ENCODE data around the gene SLC35F6. TPM values are rescaled to one million over a fixed set of nuclear protein-coding genes. Genes with fewer than 3 reads are reported as not detected.

SLC35F6 gene
- total RNA-seq, 1 donor from 2014 or later: 14.2 TPM

DNA sequence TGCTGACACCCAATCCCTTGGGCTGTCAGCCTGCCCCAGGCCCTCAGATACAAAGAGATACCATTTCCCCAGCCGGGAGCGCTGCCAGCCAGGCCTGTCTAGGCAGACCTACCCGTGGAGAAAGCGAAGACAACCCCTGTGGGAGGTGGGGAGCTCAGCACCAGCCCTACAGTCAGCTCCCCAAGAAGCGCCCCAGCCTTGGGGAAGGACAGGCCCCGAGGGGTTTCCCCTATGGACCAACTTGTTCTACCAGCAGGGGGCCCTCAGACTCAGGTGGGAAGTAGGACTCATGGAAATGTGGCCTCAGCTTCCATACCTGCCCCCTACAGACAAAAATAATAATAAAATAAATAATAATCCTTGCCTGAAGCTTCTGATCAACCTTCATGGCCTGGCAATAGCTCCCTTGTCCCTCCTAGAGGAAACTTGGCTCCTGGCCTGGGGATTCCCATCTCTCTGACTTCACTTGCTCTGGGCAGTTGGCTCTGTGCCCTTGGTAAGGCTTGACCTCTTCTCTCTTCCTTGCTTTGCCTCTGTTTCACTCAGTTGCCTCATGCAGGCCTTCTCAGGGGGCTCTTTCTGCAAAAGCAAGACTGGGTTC, 7.0 kb downstream of the SLC35F6 start:
- Mint-ChIP-seq H3K4me3 (no peak overlapping the region), H3K9me3 (no peaks in the 10 kb centered on the region), H3K27ac (no peak overlapping the region), H3K4me1 (peaks cover 11% of the 10 kb centered on the region), H3K36me3 (ENCODE audit: low read depth) (peaks cover 34% of the 10 kb centered on the region), H3K27me3 (no peaks in the 10 kb centered on the region)
- ATAC-seq (ENCODE audit: low read depth): peak; percentile 31
- POLR2A ChIA-PET: no interaction called here
- intact Hi-C loops (cut with micrococcal nuclease): no loop called here
- TF ChIP-seq, protein P1, sequence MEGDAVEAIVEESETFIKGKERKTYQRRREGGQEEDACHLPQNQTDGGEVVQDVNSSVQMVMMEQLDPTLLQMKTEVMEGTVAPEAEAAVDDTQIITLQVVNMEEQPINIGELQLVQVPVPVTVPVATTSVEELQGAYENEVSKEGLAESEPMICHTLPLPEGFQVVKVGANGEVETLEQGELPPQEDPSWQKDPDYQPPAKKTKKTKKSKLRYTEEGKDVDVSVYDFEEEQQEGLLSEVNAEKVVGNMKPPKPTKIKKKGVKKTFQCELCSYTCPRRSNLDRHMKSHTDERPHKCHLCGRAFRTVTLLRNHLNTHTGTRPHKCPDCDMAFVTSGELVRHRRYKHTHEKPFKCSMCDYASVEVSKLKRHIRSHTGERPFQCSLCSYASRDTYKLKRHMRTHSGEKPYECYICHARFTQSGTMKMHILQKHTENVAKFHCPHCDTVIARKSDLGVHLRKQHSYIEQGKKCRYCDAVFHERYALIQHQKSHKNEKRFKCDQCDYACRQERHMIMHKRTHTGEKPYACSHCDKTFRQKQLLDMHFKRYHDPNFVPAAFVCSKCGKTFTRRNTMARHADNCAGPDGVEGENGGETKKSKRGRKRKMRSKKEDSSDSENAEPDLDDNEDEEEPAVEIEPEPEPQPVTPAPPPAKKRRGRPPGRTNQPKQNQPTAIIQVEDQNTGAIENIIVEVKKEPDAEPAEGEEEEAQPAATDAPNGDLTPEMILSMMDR (IDR thresholded peaks at IDR 0.05): no peak
- CTCF ChIA-PET: no interaction called here
- DNase-seq: no peak

DNA sequence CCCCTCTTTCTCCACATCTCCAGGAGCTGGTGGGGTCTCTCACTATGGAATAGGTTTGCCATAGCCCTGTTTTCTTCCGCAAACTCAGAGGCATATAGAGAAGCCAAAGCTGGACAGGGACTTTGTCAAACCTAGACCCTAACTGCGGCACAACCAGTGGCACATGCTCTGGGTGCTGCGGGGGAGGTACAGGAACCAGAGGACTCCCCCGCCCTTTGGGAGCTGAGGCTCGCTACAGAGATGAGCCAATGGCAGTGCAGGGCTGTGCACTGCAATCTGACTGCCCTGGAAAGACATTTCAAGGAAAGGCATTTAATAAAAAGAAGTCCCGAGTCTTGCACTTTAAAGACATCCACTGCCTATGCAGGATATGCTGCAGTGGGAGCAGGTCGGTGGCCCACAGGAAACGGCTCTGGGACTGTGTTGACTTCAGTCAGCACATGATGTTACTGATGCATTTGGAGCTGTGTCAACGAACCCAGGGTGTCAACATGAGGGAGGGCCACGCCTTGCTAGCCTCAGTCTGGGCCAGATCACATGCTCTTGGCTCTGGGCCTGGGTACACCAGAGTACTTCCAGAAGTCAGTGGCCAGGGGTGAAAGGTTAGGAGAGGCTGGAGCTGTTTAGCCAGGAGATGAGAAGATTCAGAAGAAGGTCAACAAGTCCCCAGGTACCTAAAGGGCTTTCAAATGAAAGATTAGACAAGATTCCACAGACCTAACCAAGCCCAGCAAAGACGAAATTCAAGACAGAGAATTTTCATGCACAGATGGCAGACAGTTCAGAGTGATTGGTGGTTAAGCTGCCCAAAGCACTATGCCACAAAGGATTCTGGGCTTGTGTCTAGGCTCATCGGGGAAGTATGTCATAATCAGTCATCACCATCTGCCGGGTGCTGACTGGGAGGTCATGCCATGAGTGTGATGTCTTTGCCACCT, 8.2 kb downstream of the SLC35F6 start:
- Mint-ChIP-seq H3K4me3 (no peak overlapping the region), H3K27ac (no peak overlapping the region), H3K27me3 (no peaks in the 10 kb centered on the region), H3K9me3 (no peaks in the 10 kb centered on the region), H3K36me3 (ENCODE audit: low read depth) (peaks cover 47% of the 10 kb centered on the region), H3K4me1 (peaks cover 10% of the 10 kb centered on the region)
- TF ChIP-seq, protein P1 (IDR thresholded peaks at IDR 0.05): no peak
- DNase-seq (no peak), ATAC-seq (ENCODE audit: low read depth) (no peak)
- POLR2A ChIA-PET: interaction anchor here (0.7 kb wide), 2 partner anchors 303 to 801 kb away, joined by 4 to 6 read pairs; no protein-coding TSS in a partner anchor
- intact Hi-C loops (cut with micrococcal nuclease): no loop called here
- CTCF ChIA-PET: no interaction called here

DNA sequence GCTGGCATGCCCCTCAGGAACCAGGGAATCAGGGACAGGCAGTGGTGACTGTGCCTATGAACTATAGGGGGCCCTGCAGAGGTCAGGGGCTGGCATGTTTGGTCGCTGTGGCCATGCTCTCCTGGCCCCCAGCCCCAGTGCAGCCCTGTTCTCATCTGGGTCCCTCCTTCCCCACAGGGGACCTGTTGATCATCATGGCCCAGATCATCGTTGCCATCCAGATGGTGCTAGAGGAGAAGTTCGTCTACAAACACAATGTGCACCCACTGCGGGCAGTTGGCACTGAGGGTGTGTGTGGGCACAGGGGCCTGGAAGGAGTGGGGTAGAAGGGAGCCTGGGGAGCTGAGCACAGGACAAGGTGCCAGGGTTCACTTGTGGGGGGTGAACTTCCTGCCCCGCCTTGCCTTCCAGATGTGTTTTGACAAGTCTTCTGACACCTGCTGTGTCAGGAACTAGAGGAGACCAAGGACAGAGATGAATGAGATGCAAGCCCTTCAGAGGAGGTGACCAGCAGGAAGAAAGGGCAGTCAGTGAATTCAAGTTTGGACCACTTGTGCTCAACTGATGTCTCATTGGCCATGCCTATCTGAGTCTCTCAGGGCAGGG, 12.2 kb downstream of the SLC35F6 start:
- DNase-seq (no peak), ATAC-seq (ENCODE audit: low read depth) (no peak)
- Mint-ChIP-seq H3K4me1 (peaks cover 5% of the 10 kb centered on the region), H3K9me3 (no peaks in the 10 kb centered on the region), H3K36me3 (ENCODE audit: low read depth) (peaks cover 71% of the 10 kb centered on the region), H3K27ac (no peak overlapping the region), H3K27me3 (no peaks in the 10 kb centered on the region), H3K4me3 (no peak overlapping the region)
- intact Hi-C loops (cut with micrococcal nuclease): no loop called here
- CTCF ChIA-PET: no interaction called here
- TF ChIP-seq, protein P1 (IDR thresholded peaks at IDR 0.05): no peak
- POLR2A ChIA-PET: interaction anchor here (2.0 kb wide), 1 partner anchor 9 kb away, joined by 4 read pairs; the partner anchor contains the start of gene CENPA

DNA sequence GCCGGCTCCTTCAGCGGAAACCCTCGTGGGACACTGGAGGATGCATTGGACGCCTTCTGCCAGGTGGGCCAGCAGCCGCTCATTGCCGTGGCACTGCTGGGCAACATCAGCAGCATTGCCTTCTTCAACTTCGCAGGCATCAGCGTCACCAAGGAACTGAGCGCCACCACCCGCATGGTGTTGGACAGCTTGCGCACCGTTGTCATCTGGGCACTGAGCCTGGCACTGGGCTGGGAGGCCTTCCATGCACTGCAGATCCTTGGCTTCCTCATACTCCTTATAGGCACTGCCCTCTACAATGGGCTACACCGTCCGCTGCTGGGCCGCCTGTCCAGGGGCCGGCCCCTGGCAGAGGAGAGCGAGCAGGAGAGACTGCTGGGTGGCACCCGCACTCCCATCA, 14.0 kb downstream of the SLC35F6 start:
- Mint-ChIP-seq H3K27ac (no peak overlapping the region), H3K36me3 (ENCODE audit: low read depth) (peaks cover 64% of the 10 kb centered on the region), H3K4me1 (no peaks in the 10 kb centered on the region), H3K27me3 (no peaks in the 10 kb centered on the region), H3K4me3 (no peak overlapping the region), H3K9me3 (no peaks in the 10 kb centered on the region)
- DNase-seq (no peak), ATAC-seq (ENCODE audit: low read depth) (no peak)
- ChIA-PET POLR2A (no interaction called here), CTCF (no interaction called here)
- TF ChIP-seq, protein P1 (IDR thresholded peaks at IDR 0.05): no peak
- intact Hi-C loops (cut with micrococcal nuclease): no loop called here

DNA sequence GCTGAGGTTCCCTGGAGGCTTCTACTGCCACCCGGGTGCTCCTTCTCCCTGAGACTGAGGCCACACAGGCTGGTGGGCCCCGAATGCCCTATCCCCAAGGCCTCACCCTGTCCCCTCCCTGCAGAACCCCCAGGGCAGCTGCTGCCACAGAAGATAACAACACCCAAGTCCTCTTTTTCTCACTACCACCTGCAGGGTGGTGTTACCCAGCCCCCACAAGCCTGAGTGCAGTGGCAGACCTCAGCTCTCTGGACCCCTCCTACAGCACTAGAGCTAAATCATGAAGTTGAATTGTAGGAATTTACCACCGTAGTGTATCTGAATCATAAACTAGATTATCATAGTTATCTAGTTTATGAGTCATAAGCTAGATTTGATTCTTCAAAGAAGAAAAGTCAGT, 14.4 kb downstream of the SLC35F6 start:
- no peak overlapping the region for H3K4me3 Mint-ChIP-seq
- no peak for DNase-seq
- intact Hi-C loops (cut with micrococcal nuclease): no loop called here
- H3K4me1 Mint-ChIP-seq: no peaks in the 10 kb centered on the region
- TF ChIP-seq, protein P1 (IDR thresholded peaks at IDR 0.05): no peak
- ChIA-PET POLR2A (no interaction called here), CTCF (no interaction called here)
- no peaks in the 10 kb centered on the region for H3K9me3 Mint-ChIP-seq
- H3K27ac Mint-ChIP-seq: no peak overlapping the region
- no peak for ATAC-seq (ENCODE audit: low read depth)
- H3K27me3 Mint-ChIP-seq: no peaks in the 10 kb centered on the region
- H3K36me3 Mint-ChIP-seq (ENCODE audit: low read depth): peaks cover 64% of the 10 kb centered on the region
